GM13976 (cell line): ENCODE results near the gene SWAP70.

Experiments
- DNase-seq: peaks from one replicate; pipeline ENCODE4 v3.0.0; 2012; ENCODE audit warnings: low spot score
- in situ Hi-C: fragments of 300-500 bp; cut with MboI; formaldehyde crosslinking; loops from one replicate; pipeline ENCODE4 v1.12.0; 2022; ENCODE audit warnings: low sequenced_read_pairs, mixed read lengths, inconsistent platforms; ENCODE audit not compliant: unreplicated experiment
- TF ChIP-seq, protein P1 (sequence below): IDR thresholded peaks from 2 replicates; pipeline ENCODE4 v1.5.1; 2012; ENCODE audit warnings: borderline replicate concordance, mild to moderate bottlenecking; ENCODE audit not compliant: insufficient read depth; ENCODE audit errors: extremely low read depth, missing control alignments, control extremely low read depth

Gene SWAP70

DNA sequence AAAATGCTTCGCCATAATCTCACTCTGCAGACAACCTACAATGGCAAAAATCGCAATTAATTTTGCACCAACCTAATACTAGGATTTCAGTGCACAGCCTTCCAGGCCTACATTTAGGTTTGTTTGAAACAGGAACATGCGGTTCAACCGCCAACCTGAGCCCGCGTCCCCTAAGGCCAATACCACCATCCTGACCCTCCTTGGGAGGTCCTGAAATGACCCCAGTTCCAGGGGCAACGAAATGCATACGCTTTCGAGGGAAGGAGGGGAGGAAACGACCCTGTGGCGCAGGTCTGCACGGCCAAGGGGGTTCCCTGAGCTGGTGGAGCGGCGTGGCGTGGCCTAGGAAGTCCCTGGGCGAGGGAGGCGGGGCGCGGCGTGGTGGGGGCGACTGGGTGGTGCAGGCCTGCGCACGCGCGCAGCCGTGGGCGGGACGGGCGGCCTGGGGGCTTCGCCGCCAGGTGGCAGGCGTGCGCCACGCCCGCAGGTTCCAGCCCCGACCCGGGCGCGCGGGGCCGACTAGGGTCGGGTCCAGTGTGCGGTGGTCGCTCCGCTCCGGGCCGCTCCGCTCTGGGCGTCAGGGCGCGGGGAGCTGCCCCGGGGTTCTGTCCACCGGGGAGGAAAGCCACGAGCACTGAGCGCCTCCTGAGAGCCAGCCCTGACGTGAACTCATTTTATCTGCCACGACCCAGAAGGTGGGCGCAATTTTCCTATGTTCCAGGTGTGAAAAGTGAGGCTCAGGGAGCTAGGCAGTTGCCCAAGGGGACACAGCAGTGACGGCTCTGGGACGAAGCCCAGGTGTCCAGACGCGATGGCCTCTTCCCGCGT lies 94.1 kb downstream of the SWAP70 start:
- peak; percentile 97 for DNase-seq
- TF ChIP-seq, protein P1, sequence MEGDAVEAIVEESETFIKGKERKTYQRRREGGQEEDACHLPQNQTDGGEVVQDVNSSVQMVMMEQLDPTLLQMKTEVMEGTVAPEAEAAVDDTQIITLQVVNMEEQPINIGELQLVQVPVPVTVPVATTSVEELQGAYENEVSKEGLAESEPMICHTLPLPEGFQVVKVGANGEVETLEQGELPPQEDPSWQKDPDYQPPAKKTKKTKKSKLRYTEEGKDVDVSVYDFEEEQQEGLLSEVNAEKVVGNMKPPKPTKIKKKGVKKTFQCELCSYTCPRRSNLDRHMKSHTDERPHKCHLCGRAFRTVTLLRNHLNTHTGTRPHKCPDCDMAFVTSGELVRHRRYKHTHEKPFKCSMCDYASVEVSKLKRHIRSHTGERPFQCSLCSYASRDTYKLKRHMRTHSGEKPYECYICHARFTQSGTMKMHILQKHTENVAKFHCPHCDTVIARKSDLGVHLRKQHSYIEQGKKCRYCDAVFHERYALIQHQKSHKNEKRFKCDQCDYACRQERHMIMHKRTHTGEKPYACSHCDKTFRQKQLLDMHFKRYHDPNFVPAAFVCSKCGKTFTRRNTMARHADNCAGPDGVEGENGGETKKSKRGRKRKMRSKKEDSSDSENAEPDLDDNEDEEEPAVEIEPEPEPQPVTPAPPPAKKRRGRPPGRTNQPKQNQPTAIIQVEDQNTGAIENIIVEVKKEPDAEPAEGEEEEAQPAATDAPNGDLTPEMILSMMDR, result peak; percentile 91
- in situ Hi-C loops, result loop anchor here (10.0 kb wide), 1 partner anchor 567 kb away; no protein-coding TSS in a partner anchor

DNA sequence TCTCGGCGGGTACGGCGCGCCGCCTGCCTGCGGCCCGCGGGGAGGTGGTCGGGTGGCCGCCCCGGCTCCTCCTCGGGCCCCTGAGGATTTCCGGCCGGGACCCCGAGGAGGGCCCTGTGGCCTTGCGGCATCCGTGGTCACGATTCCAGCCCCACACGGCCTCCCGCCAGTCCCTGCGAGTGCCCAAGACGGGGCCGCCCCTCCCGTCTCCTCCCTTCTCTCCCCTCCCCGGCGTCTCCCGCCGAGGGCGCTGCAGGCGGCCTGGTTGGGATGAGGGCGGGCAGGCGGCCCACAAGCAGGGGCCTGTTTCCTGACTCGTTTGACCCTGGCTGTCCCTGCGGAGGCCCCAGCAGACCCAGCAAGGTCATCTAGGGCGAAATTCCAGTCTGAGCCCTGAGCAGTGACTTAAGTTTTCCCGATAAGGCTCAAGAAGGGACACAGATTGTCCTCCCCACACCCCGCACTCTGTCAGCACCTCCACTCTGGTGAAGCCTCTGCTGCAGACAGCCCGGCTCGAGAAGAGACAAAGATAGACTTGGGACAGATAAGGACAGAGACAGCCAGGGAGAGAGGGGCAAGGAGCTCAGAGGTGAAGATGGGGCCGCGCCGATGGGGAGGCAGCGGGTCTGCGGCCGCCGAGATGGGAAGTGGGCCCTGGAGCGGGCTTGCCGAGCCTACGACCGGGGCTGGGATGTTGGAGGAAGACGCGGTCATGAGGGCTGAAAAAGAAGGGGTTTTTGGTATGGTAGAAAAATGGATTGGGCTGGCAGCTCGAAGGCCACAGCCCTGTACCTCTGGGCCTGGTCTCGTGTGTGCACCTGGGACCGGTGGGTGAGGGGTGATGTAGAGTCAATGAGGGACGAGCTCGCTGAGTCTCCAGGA lies 95.0 kb downstream of the SWAP70 start:
- in situ Hi-C loops, result loop anchor here (10.0 kb wide), 1 partner anchor 566 kb away; no protein-coding TSS in a partner anchor
- TF ChIP-seq, protein P1, result peak; percentile 43
- peak; percentile 80 for DNase-seq

DNA sequence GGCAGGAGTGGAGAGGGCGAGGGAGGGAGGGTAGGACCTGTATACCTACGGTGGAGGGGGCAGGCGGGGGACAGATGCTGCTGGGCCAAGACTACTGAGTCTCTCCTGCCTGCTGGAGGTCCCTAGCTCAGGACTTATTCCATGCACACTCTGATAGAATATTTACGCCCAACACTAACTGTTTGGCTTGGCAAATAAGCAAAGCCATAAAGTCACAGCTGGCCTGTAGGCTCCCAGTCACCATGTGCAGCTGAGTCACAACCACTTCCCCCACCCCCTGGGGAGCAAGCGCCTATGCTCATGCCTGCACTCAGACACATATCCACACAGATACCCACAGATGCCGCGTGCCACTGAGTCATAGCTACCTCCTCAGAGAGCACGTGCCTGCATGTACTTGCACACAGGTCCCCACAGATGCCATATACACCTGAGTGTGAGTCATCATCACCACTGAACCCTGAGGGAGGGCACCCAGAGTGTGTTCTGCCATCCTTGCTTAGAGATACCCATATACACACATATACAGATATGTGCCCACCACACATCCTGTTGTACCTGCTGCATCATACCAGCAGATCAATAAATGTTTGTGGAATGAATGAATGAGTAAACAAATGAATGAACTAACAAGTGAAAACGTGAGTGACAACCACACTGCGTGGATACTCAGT lies 95.8 kb downstream of the SWAP70 start:
- in situ Hi-C loops, result loop anchor here (10.0 kb wide), 2 partner anchors 215 to 565 kb away; no protein-coding TSS in a partner anchor
- DNase-seq, result peak; percentile 56
- TF ChIP-seq, protein P1, result no peak

DNA sequence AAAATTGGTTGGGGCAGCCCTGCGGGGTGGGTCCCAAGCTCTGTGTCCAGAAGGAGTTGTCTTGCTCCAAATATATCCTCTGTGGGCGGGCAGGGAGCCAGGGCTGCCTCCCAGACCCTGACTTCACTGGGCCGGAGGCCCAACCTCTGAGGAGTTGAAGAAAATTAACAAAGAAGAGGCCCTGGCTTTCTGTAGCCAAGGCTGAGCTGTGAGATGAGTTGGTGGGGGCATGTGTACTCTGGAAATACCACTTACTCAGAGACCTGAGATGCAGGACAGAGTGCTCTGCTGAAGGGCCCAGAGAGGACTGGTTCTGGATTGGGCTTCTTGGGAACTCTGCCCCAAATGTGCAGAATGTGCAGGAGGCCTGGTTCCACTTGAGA lies 96.3 kb downstream of the SWAP70 start:
- in situ Hi-C loops, result loop anchor here (10.0 kb wide), 1 partner anchor 215 kb away; no protein-coding TSS in a partner anchor
- DNase-seq, result no peak
- TF ChIP-seq, protein P1, result no peak

DNA sequence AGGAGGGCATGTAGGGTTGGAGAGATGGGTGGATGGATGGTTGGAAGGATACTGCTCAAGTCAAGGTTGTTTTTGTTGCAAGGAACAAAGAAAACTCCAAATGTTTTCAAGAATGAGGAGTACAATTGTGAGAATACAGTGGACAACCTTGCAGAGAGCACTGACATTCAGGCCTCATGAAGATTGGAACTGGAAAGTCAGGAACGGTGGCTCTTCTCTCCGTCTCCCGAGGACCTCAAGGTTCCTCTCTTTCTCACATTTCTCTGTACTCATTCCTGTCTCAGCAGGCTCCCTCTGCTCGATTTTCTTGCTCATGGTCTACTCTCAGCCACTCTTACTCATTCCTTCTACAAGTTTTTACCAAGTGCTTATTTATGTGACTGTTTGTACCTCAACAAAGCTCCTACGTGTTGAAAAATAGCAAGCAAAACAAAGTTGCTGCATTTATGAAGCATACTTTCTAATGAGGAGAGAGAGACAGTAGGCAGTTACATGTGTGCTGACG lies 97.6 kb downstream of the SWAP70 start:
- TF ChIP-seq, protein P1, result no peak
- in situ Hi-C loops, result loop anchor here (10.0 kb wide), 1 partner anchor 213 kb away; no protein-coding TSS in a partner anchor
- DNase-seq, result no peak
